Measurements from ENCODE around the gene ZNF223.

GRCh38 chr19:44059229-44059628, 7.4 kb downstream of the ZNF223 start:
- no peak for TF ChIP-seq REST (IDR thresholded peaks at IDR 0.05; ENCODE audit: low read depth)
- no peak for TF ChIP-seq CEBPB (IDR thresholded peaks at IDR 0.05)
- no peak for TF ChIP-seq CREB1 (IDR thresholded peaks at IDR 0.05; ENCODE audit: low read depth)
- no peak for TF ChIP-seq RAD21 (IDR thresholded peaks at IDR 0.05; ENCODE audit: low read depth)
